Right atrium auricular region (tissue), 2 donors: ENCODE results near the gene KLHL22. TPM values are rescaled to one million over a fixed set of nuclear protein-coding genes. Genes with fewer than 3 reads are reported as not detected.
A peak's percentile ranks its signal among the peaks of the same experiment; 100 is the strongest.

ENCODE experiments used
- DNase-seq: peaks from one replicate; pipeline ENCODE4 v3.0.0-alpha.2; 2019; ENCODE audit warnings: low spot score
- H3K27ac ChIP-seq, 2 donors: fragments of 200-600 bp; sonication (generic); 1 replicate in 1 of 2; 2 replicates in 1 of 2; pipeline ENCODE4 v1.5.1; 2016 to 2019
- H3K27me3 ChIP-seq, 2 donors: fragments of 200-600 bp; sonication (generic); one replicate each; pipeline versions ENCODE4 v1.5.1 to v1.6.0; 2017 to 2019
- H3K36me3 ChIP-seq: fragments of 200-600 bp; sonication (generic); one replicate; pipeline ENCODE4 v1.5.1; 2016
- H3K4me1 ChIP-seq, 2 donors: fragments of 200-600 bp; sonication (generic); one replicate each; pipeline versions ENCODE4 v1.5.1 to v1.6.0; 2017 to 2019
- H3K4me3 ChIP-seq, 2 donors: fragments of 200-600 bp; sonication (generic); 1 replicate in 1 of 2; 2 replicates in 1 of 2; pipeline ENCODE4 v1.5.1; 2017 to 2019; ENCODE audit warnings: mild to moderate bottlenecking in 1 of 2, moderate library complexity in 1 of 2
- H3K9me3 ChIP-seq, 2 donors: fragments of 200-600 bp; sonication (generic); one replicate each; pipeline ENCODE4 v1.5.1; 2019
- total RNA-seq, 2 donors: library from RNA; depleted of rRNA; stranded (reverse); fragments of >200 nt; gene quantifications; one replicate each; pipeline ENCODE4 v1.1.0, GENCODE V29; 2016
- TF ChIP-seq, protein P1 (sequence below), 2 donors: fragments of 200-600 bp; sonication (generic); IDR thresholded peaks; one replicate each; pipeline ENCODE4 v1.5.1; 2019; ENCODE audit warnings: antibody characterized with exemption in 2 of 2

KLHL22 gene
- total RNA-seq, 2 donors from 2014 or later = 16.0 to 21.9 TPM

DNA sequence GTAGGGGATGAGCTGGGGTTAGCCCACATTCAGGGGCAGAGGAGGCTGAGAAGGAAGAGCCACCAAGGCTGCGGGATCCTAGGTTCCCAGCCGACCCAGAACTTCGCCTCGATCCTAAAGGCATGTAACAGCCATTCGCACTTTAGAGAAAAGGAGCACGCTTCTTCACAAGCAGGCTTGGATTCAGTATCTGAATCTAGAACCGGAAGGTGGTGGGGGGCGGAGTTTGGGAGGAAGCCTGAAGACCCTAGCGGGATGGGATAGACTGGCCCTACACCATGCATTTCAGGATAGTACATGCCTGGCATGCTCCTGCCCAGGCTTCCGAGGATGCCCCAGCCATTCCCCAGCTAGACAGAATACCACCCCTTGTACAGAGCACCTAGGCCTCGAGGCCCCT lies 62.4 kb downstream of the KLHL22 start:
- DNase-seq = no peak
- peaks cover 0 to 53% of the 10 kb centered on the region in 2 donors for H3K4me1 ChIP-seq
- TF ChIP-seq, protein P1, sequence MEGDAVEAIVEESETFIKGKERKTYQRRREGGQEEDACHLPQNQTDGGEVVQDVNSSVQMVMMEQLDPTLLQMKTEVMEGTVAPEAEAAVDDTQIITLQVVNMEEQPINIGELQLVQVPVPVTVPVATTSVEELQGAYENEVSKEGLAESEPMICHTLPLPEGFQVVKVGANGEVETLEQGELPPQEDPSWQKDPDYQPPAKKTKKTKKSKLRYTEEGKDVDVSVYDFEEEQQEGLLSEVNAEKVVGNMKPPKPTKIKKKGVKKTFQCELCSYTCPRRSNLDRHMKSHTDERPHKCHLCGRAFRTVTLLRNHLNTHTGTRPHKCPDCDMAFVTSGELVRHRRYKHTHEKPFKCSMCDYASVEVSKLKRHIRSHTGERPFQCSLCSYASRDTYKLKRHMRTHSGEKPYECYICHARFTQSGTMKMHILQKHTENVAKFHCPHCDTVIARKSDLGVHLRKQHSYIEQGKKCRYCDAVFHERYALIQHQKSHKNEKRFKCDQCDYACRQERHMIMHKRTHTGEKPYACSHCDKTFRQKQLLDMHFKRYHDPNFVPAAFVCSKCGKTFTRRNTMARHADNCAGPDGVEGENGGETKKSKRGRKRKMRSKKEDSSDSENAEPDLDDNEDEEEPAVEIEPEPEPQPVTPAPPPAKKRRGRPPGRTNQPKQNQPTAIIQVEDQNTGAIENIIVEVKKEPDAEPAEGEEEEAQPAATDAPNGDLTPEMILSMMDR (IDR thresholded peaks at IDR 0.05) = no peak

DNA sequence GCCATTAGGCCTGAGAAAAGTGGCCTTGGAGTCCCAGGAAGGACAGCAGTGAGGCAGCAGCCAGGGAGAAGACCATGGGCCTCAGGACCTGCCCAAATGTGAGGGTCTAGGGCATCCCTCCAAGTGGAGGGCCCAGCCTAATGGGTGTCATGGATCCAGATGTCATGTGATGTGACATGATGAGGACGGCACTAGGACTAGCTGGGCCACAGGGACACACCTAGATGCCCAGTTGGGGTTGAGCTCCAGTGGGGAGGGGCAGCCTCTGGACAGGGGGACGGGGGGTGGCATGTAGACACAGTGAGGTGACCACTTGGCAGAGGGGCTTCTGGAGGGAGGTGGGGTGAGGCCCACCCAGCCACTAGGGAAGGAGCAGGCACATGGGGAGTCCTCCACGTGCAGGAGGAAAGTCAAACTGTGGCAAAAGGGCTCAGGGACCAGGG lies 63.3 kb downstream of the KLHL22 start:
- H3K4me1 ChIP-seq = peaks cover 0 to 48% of the 10 kb centered on the region in 2 donors

More for the DNA sequence above, 62.4 kb downstream of the KLHL22 start:
- Histone ChIP-seq H3K4me3 (no peak overlapping the region), H3K36me3 (no peaks in the 10 kb centered on the region), H3K9me3 (no peaks in the 10 kb centered on the region), H3K27me3 (peaks cover 0 to 12% of the 10 kb centered on the region in 2 donors), H3K27ac (no peak overlapping the region)

DNA sequence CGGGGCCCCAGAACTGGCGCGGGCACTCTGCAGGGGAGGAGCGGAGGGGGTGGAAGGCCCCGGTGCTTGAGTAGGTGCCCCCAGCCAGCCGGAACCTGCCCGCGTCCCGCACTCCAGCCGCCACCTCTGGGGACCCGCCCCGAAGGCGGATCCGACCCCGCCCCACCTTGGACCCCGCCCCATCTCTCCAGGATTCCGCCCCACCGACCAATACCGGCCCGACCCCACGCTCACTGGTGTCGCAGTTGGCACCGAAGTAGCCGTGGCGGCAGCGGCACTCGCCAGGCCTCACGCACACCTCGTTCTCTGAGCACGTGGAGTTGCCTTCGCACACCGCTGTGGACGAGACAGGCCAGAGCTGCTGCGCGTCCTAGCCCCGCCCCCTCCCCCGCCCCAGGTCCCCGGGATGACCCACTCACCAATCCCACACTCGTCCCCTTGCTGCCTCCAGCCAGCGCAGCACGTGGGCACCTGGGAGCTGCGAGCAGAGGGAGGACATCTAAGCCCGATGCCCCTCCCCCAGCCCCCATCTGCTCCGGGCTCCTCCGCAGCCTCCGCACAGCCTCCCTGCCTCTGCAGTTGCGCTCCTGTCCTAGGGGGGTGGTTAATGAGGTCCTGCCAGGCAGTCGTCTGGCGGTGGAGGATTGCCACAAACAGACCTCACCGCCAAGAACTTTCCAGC lies 63.9 kb downstream of the KLHL22 start:
- TF ChIP-seq, protein P1 (IDR thresholded peaks at IDR 0.05) = no peak
- Histone ChIP-seq H3K27me3 (peaks cover 0 to 12% of the 10 kb centered on the region in 2 donors), H3K4me3 (peak overlapping the region in 1 of 2 donors; percentile 32), H3K4me1 (peaks cover 0 to 42% of the 10 kb centered on the region in 2 donors), H3K9me3 (no peaks in the 10 kb centered on the region), H3K36me3 (peaks cover 3% of the 10 kb centered on the region), H3K27ac (no peak overlapping the region)
- DNase-seq = no peak

More for the DNA sequence above, 63.3 kb downstream of the KLHL22 start:
- H3K27me3 ChIP-seq = peaks cover 0 to 12% of the 10 kb centered on the region in 2 donors
- H3K4me3 ChIP-seq = no peak overlapping the region
- H3K27ac ChIP-seq = no peak overlapping the region
- TF ChIP-seq, protein P1 (IDR thresholded peaks at IDR 0.05) = no peak
- H3K36me3 ChIP-seq = peaks cover 3% of the 10 kb centered on the region
- DNase-seq = no peak
- H3K9me3 ChIP-seq = no peaks in the 10 kb centered on the region

DNA sequence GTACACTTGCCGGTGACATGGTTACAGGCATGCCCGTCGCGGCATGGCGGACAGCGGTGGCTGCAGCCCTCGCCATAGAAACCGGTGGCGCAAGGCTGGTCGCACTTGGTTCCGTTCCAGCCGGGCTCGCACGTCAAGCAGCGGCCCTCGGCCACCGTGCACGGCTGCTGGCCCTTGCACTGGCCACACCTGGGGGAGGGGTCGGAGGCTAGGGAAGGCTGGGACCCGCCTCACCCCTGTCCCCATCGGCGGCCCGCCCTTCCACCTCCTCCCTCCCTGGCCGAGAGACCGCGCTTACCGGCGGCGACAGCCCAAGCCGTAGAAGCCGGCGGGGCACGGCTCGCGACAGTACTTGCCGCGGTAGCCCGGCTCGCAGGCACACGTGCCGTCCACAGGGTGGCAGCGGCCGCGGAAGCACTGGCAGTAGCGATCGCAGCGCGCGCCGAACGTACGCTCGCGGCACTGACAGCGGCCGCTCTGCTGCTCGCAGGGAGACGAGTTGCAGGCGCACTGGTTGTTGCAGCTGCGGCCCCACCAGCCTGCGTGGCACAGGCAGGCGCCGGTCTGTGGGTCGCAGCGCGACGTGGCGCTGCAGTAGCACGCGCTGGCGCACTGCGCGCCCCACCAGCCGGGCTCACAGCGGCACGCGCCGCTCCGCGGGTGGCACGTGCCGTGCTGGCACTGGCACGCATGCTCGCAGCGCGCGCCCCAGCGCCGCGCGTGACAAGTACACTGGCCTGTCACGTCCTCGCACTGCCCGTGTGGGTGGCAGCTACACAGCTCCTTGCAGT lies 64.7 kb downstream of the KLHL22 start:
- Histone ChIP-seq H3K27me3 (peaks cover 0 to 12% of the 10 kb centered on the region in 2 donors), H3K4me3 (peak overlapping the region in 1 of 2 donors; percentile 32), H3K9me3 (no peaks in the 10 kb centered on the region), H3K27ac (no peak overlapping the region), H3K36me3 (peaks cover 3% of the 10 kb centered on the region), H3K4me1 (peaks cover 0 to 41% of the 10 kb centered on the region in 2 donors)
- TF ChIP-seq, protein P1 (IDR thresholded peaks at IDR 0.05) = peak in 1 of 2 donors; percentile 42
- DNase-seq = peak; percentile 56

DNA sequence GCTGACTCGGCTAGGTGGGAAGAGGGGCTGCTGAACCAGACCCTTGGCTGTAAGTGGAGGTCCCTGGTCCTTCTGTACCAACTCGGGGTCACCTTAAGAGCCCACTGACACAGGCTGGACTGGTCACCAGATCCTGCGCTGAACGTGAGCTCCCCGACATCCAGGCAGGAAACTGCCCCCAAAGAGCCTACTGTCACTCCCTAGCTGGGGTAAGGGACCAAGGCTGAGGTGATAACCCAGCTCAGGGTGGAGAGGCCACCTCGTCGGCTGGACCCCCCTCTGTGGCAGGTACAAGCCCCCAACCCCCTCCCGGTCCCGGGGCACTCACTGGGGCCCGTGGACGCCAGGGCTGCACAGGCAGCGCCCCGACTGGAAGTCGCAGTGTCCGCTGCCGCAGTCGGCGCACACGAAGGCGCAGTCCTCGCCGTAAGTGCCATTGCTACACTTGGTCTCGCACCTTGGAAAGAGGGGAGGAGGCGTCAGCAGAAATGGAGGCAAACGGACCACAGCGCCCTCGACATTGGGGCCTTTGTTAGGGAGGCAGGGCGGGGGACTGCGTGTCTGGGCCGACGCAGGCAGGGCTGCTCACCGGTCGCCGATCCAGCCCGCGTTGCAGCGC lies 65.4 kb downstream of the KLHL22 start:
- H3K36me3 ChIP-seq = peaks cover 3% of the 10 kb centered on the region
- no peak for DNase-seq
- no peak overlapping the region for H3K27ac ChIP-seq
- H3K4me1 ChIP-seq = peaks cover 0 to 38% of the 10 kb centered on the region in 2 donors
- H3K9me3 ChIP-seq = no peaks in the 10 kb centered on the region
- peak overlapping the region in 1 of 2 donors; percentile 32 for H3K4me3 ChIP-seq
- H3K27me3 ChIP-seq = peaks cover 0 to 12% of the 10 kb centered on the region in 2 donors
- TF ChIP-seq, protein P1 (IDR thresholded peaks at IDR 0.05) = no peak
